Measurements from ENCODE around the gene ITGBL1. TPM values are rescaled to one million over a fixed set of nuclear protein-coding genes. Genes with fewer than 3 reads are reported as not detected.

Gene ITGBL1
- total and polyA plus RNA-seq, 2 experiments from 2014 or later: 0.29 TPM; not detected in 1

- no peak overlapping the region for H2AFZ ChIP-seq
- no peak overlapping the region for H3K4me3 ChIP-seq
- peaks cover 38% of the 10 kb centered on the region for H3K4me1 Mint-ChIP-seq
- DNase-seq (ENCODE audit: low spot score) (no peak), ATAC-seq (no peak)
- H3K4me3 Mint-ChIP-seq: no peak overlapping the region
- no peaks in the 10 kb centered on the region for H3K9me3 Mint-ChIP-seq
- no peaks in the 10 kb centered on the region for H3K27me3 ChIP-seq (ENCODE audit: insufficient read depth)
- no peaks in the 10 kb centered on the region for H3K36me3 Mint-ChIP-seq (ENCODE audit: low read depth)
- no peak overlapping the region for H3K27ac ChIP-seq (ENCODE audit: low read depth)
- H4K20me1 ChIP-seq (replicated peaks; ENCODE audit: insufficient read depth): no peaks in the 10 kb centered on the region
- H3K79me2 ChIP-seq (replicated peaks; ENCODE audit: insufficient read depth): no peaks in the 10 kb centered on the region
- H3K27ac Mint-ChIP-seq: no peak overlapping the region
- no peak overlapping the region for H3K4me2 ChIP-seq
- H3K4me1 ChIP-seq (ENCODE audit: insufficient read depth): peaks cover 29% of the 10 kb centered on the region
- H3K36me3 ChIP-seq (ENCODE audit: insufficient read depth): no peaks in the 10 kb centered on the region
- no peaks in the 10 kb centered on the region for H3K27me3 Mint-ChIP-seq (ENCODE audit: insufficient read depth, low read depth, poor library complexity)
- no peaks in the 10 kb centered on the region for H3K9me2 ChIP-seq (ENCODE audit: insufficient read depth)
- TF ChIP-seq ZNF331 (CRISPR knock-in tag; IDR thresholded peaks at IDR 0.05; ENCODE audit: low read depth) (no peak), NANOG (IDR thresholded peaks at IDR 0.05; ENCODE audit: borderline replicate concordance) (no peak), ETS1 (IDR thresholded peaks at IDR 0.05) (no peak), ZNF462 (CRISPR knock-in tag; IDR thresholded peaks at IDR 0.05) (no peak), POLR2AphosphoS5 (IDR thresholded peaks at IDR 0.05; ENCODE audit: low read depth) (no peak), ZNF114 (CRISPR knock-in tag; IDR thresholded peaks at IDR 0.05) (no peak)
- no peaks in the 10 kb centered on the region for H3F3A ChIP-seq (replicated peaks; ENCODE audit: low read depth)
Observed at GRCh38 chr13:101755228-101755887, 302.9 kb downstream of the ITGBL1 start.

Data from GM23338 (cell line).